K562 (cell line): ENCODE results near the gene LAMA2. TPM values are rescaled to one million over a fixed set of nuclear protein-coding genes. Genes with fewer than 3 reads are reported as not detected.

Experiments
- ATAC-seq: fragments of 200-7000 bp; cut with Tn5 transposase; 3 replicates; pipeline ENCODE4 v1.9.1; 2020; ENCODE audit warnings: moderate library complexity
- BruUV-seq: library from RNA; stranded (reverse); fragments of 400-500 nt; replicated peaks from 2 replicates; lab custom pipeline; 2021; lab: Mats Ljungman, UMichigan
- CTCF ChIA-PET: fragments of 300-600 bp; formaldehyde crosslinking; extraction: SDS; loops from one replicate; lab custom pipeline; 2021; ENCODE audit warnings: low intra/inter-chr PET ratio; lab: Yijun Ruan, JAX
- POLR2A ChIA-PET: fragments of 300-600, 350-650 bp; sonication (Branson Sonifier 250); formaldehyde crosslinking; extraction: SDS; loops from one replicate; lab custom pipeline; 2021; ENCODE audit warnings: antibody characterized with exemption, inconsistent platforms; lab: Yijun Ruan, JAX
- DNase-seq, 4 experiments: peaks; one replicate each; pipeline versions ENCODE4 v3.0.0 to v3.0.0-alpha.2; 2011 to 2018; ENCODE audit warnings: low spot score in 3 of 4, mixed read lengths in 3 of 4; ENCODE audit errors: extremely low read depth in 1 of 4
- FAIRE-seq: peaks from 2 replicates; lab custom pipeline; 2011; peaks lifted over from hg19 to GRCh38; lab: Jason Lieb, UNC
- H2AFZ ChIP-seq: 2 replicates; pipeline ENCODE4 v1.6.0; 2011; ENCODE audit warnings: low read depth, low read length, control low read depth, inconsistent platforms
- H3K27ac ChIP-seq: fragments of 200-600 bp; 3 replicates; pipeline ENCODE4 v1.8.0; 2011; ENCODE audit warnings: low read depth, mild to moderate bottlenecking, control low read depth, inconsistent platforms, low read length, moderate library complexity, mixed read lengths; ENCODE audit errors: extremely low read depth
- H3K27me3 ChIP-seq, 2 experiments: fragments of 300-600 bp in 1 of 2; 2 replicates in 1 of 2; 3 replicates in 1 of 2; pipeline versions ENCODE4 v1.6.0 to v1.8.0; 2011; ENCODE audit warnings: inconsistent platforms in 2 of 2, low read length in 2 of 2, mild to moderate bottlenecking in 1 of 2, mixed read lengths in 1 of 2, moderate library complexity in 1 of 2; ENCODE audit not compliant: control insufficient read depth in 2 of 2, insufficient read depth in 2 of 2
- H3K36me3 ChIP-seq: fragments of 300-600 bp; 3 replicates; pipeline ENCODE4 v1.8.0; 2011; ENCODE audit warnings: mild to moderate bottlenecking, low read length, inconsistent platforms; ENCODE audit not compliant: control insufficient read depth, insufficient read depth
- H3K4me1 ChIP-seq, 2 experiments: fragments of 200-600 bp in 1 of 2; replicated peaks in 1 of 2; 2 replicates in 1 of 2; 3 replicates in 1 of 2; pipeline versions ENCODE4 v1.5.1 to v1.8.0; 2011; ENCODE audit warnings: inconsistent platforms in 2 of 2, low read length in 2 of 2, mild to moderate bottlenecking in 1 of 2, mixed read lengths in 1 of 2, moderate library complexity in 1 of 2; ENCODE audit not compliant: control insufficient read depth in 2 of 2, insufficient read depth in 2 of 2
- H3K4me2 ChIP-seq: 2 replicates; pipeline ENCODE4 v1.6.1; 2011; ENCODE audit warnings: low read length, control low read depth, inconsistent platforms, mixed read lengths; ENCODE audit not compliant: insufficient read depth
- H3K4me3 ChIP-seq: fragments of 200-600 bp; sonication (generic), shearing (Covaris generic); 2 replicates; pipeline ENCODE4 v1.5.1; 2016; ENCODE audit warnings: control low read depth, inconsistent platforms
- H3K79me2 ChIP-seq: fragments of 200-600 bp; 3 replicates; pipeline ENCODE4 v1.8.0; 2011; ENCODE audit warnings: low read length, inconsistent platforms; ENCODE audit not compliant: control insufficient read depth, insufficient read depth
- H3K9ac ChIP-seq, 2 experiments: 2 replicates each; pipeline versions ENCODE4 v1.6.0 to v1.6.1; 2011; ENCODE audit warnings: low read depth in 2 of 2, low read length in 2 of 2, control low read depth in 1 of 2, inconsistent platforms in 1 of 2, mild to moderate bottlenecking in 1 of 2, mixed read lengths in 1 of 2; ENCODE audit not compliant: insufficient read depth in 1 of 2
- H3K9me1 ChIP-seq: one replicate; pipeline ENCODE4 v1.6.0; 2011; ENCODE audit warnings: inconsistent platforms, mild to moderate bottlenecking, low read length, moderate library complexity; ENCODE audit not compliant: control insufficient read depth, insufficient read depth
- H3K9me3 ChIP-seq: replicated peaks from 2 replicates; pipeline ENCODE4 v1.5.1; 2011; ENCODE audit warnings: low read depth, low read length, inconsistent platforms; ENCODE audit not compliant: control insufficient read depth, insufficient read depth
- H4K20me1 ChIP-seq: replicated peaks from 2 replicates; pipeline ENCODE4 v1.6.1; 2011; ENCODE audit warnings: low read length, inconsistent platforms, mixed read lengths; ENCODE audit not compliant: control insufficient read depth, insufficient read depth
- HDAC6 ChIP-seq: IDR thresholded peaks from 2 replicates; pipeline ENCODE4 v1.6.1; 2012; ENCODE audit warnings: low read depth, mild to moderate bottlenecking, control low read depth, inconsistent platforms, low read length, moderate library complexity
- MEF2D ChIP-seq: conservative IDR thresholded peaks from 2 replicates; pipeline ENCODE4 v1.6.1; 2016; ENCODE audit warnings: low read depth, missing genetic modification characterization, missing compliant biosample characterization
- ZNF507 ChIP-seq: conservative IDR thresholded peaks from 2 replicates; pipeline ENCODE4 v1.6.1; 2017; ENCODE audit warnings: missing genetic modification characterization, missing compliant biosample characterization
- WGBS: fragments of 100-300 bp; shearing (Covaris generic); methylation state at CpG from one replicate; pipeline ENCODE4 v1.1.6; 2016; ENCODE audit warnings: low coverage, mixed read lengths; ENCODE audit not compliant: insufficient coverage; ENCODE audit errors: missing lambda C conversion rate; 5-methylcytosine and 5-hydroxymethylcytosine counted together
- in situ Hi-C: fragments of 300-500 bp; cut with MboI; formaldehyde crosslinking; loops from 4 replicates; pipeline ENCODE4 v1.15.0; 2018; ENCODE audit warnings: inconsistent platforms, mixed read lengths
- intact Hi-C: fragments of 100-400 bp; cut with micrococcal nuclease; formaldehyde crosslinking; loops from 2 replicates; pipeline ENCODE4 v1.14.2; 2022
- polyA plus RNA-seq, 8 experiments: library from polyadenylated mRNA; depleted of rRNA in 4 of 8; stranded (reverse) in 5 of 8; unstranded in 3 of 8; fragments of >200 nt; fragmentation: Nextera tagmentation in 2 of 8; fragmentation: Illumina TruSeq in 1 of 8; extraction: Ambion mirVana in 2 of 8; extraction: Trizol in 1 of 8; gene quantifications; 2 replicates each; pipeline versions ENCODE4 v1.2.1 to v1.2.3, GENCODE V29; 2011 to 2014; ENCODE audit warnings: inconsistent platforms in 1 of 8, missing spikeins in 1 of 8
- total RNA-seq, 7 experiments: library from RNA; depleted of rRNA in 6 of 7; stranded (reverse); fragments of >200 nt in 6 of 7; fragmentation: Illumina TruSeq in 2 of 7; extraction: Trizol in 2 of 7; gene quantifications; 2 replicates each; pipeline versions ENCODE4 v1.2.1 to v1.2.3, GENCODE V29; 2011 to 2021; ENCODE audit warnings: low replicate concordance in 1 of 7
- TF ChIP-seq, protein P1 (sequence below): fragments of 450-650 bp; conservative IDR thresholded peaks from 2 replicates; pipeline ENCODE4 v1.6.1; 2016; ENCODE audit warnings: missing genetic modification characterization, low read depth, mild to moderate bottlenecking, control low read depth, missing compliant biosample characterization
- TF ChIP-seq, protein P2 (sequence below), 2 experiments: fragments of 450-650 bp in 1 of 2; sonication (generic) in 1 of 2; formaldehyde crosslinking; conservative IDR thresholded peaks; 2 replicates each; pipeline versions ENCODE4 v1.4.0 to v1.8.1; 2020 to 2022; ENCODE audit warnings: mild to moderate bottlenecking in 1 of 2, missing genetic modification reagents in 1 of 2
- TF ChIP-seq, protein P3 (sequence below): fragments of 450-650 bp; IDR thresholded peaks from one replicate; pipeline ENCODE4 v1.6.1; 2018; ENCODE audit warnings: mild to moderate bottlenecking, moderate library complexity; ENCODE audit not compliant: partially characterized antibody
- TF ChIP-seq, protein P4 (sequence below): fragments of 250-450 bp; sonication (Bioruptor Pico); IDR thresholded peaks from 2 replicates; pipeline ENCODE4 v1.4.0; 2020; ENCODE audit warnings: mild to moderate bottlenecking, moderate library complexity, borderline replicate concordance

LAMA2 gene
- total and polyA plus RNA-seq, 9 of the 15 experiments (the other 6 are each of a cell fraction or from before 2014, with no cell fraction given): 0.04 to 1.5 (median 0.36) TPM

DNA sequence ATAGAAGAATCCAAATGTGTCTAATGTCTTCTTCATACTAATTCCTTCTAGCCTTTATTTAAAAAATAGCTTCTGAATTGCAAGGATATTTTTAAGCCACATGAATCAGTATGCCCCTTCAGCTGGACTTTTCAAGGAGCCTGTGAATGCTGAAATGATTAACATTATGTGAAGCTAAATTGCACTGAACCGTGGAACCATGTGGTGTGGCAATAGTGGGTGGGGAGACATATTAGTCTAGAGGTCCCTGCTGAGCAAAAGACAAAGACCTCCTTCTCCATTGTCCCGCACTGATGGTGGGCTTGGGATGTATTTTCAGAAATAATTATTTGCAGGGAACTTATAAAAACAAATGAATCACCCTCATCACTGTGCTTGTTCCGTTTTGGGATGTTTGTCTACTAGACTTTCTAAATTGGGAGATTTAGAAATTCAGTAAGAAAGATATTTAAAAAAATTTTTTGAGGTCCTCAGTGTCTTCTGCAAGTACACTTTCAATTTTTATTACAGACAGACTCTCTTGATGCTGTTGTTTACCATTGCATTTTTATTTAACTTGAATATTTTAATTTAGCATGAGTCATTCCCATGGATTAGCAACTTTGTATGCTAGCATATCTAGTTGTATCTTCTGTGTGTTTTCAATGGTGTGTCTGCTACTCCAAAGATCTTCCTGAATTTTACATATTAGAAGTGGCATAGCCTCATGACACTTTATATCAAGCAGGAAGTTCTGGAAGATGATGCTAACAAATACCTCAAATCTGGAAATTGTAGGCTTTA, 238.1 kb downstream of the LAMA2 start (continued):
- TF ChIP-seq, protein P1, sequence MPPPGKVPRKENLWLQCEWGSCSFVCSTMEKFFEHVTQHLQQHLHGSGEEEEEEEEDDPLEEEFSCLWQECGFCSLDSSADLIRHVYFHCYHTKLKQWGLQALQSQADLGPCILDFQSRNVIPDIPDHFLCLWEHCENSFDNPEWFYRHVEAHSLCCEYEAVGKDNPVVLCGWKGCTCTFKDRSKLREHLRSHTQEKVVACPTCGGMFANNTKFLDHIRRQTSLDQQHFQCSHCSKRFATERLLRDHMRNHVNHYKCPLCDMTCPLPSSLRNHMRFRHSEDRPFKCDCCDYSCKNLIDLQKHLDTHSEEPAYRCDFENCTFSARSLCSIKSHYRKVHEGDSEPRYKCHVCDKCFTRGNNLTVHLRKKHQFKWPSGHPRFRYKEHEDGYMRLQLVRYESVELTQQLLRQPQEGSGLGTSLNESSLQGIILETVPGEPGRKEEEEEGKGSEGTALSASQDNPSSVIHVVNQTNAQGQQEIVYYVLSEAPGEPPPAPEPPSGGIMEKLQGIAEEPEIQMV (tag): no peak

DNA sequence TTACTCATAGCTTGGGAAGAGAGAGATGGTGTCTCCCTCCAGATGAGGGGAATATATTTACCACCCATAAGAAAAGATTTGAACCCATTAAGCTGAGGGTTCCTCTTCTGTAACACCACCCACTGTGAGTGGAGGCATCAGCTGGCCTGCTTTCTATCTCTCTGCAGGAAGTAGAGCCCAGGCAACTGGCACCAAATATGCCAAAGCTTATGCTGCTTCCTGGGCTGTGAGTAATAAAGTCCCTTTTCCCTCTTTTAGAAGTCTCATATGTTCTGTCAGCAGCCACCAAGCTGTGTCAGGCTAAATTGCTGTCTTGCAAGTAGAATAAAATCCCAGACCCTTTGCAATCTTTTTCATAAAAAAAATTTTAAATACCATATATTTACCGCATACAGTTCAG, 241.4 kb downstream of the LAMA2 start:
- Histone ChIP-seq H3K4me3 (no peak overlapping the region), H2AFZ (no peak overlapping the region), H3K79me2 (no peaks in the 10 kb centered on the region), H3K4me1 (no peaks in the 10 kb centered on the region), H3K27me3 (no peaks in the 10 kb centered on the region), H3K9me3 (no peaks in the 10 kb centered on the region), H3K36me3 (no peaks in the 10 kb centered on the region), H3K9ac (no peak overlapping the region), H3K27ac (no peak overlapping the region), H3K9me1 (no peaks in the 10 kb centered on the region), H3K4me2 (no peak overlapping the region), H4K20me1 (no peaks in the 10 kb centered on the region)
- ChIA-PET POLR2A (interaction anchor here (0.6 kb wide), 1 partner anchor 14 kb away, joined by 3 read pairs; no protein-coding TSS in a partner anchor), CTCF (no interaction called here)
- ATAC-seq (no peak), FAIRE-seq (no peak), DNase-seq (no peak)
- intact Hi-C loops (no loop called here), in situ Hi-C loops (no loop called here)
- no TSS peak for BruUV-seq
- TF ChIP-seq HDAC6 (no peak), ZNF507 (no peak), MEF2D (tag) (no peak)
- TF ChIP-seq, protein P2, sequence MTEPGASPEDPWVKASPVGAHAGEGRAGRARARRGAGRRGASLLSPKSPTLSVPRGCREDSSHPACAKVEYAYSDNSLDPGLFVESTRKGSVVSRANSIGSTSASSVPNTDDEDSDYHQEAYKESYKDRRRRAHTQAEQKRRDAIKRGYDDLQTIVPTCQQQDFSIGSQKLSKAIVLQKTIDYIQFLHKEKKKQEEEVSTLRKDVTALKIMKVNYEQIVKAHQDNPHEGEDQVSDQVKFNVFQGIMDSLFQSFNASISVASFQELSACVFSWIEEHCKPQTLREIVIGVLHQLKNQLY (CRISPR knock-in tag; conservative IDR thresholded peaks at IDR 0.05): no peak
- TF ChIP-seq, protein P3, sequence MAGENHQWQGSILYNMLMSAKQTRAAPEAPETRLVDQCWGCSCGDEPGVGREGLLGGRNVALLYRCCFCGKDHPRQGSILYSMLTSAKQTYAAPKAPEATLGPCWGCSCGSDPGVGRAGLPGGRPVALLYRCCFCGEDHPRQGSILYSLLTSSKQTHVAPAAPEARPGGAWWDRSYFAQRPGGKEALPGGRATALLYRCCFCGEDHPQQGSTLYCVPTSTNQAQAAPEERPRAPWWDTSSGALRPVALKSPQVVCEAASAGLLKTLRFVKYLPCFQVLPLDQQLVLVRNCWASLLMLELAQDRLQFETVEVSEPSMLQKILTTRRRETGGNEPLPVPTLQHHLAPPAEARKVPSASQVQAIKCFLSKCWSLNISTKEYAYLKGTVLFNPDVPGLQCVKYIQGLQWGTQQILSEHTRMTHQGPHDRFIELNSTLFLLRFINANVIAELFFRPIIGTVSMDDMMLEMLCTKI: no peak
- TF ChIP-seq, protein P4, sequence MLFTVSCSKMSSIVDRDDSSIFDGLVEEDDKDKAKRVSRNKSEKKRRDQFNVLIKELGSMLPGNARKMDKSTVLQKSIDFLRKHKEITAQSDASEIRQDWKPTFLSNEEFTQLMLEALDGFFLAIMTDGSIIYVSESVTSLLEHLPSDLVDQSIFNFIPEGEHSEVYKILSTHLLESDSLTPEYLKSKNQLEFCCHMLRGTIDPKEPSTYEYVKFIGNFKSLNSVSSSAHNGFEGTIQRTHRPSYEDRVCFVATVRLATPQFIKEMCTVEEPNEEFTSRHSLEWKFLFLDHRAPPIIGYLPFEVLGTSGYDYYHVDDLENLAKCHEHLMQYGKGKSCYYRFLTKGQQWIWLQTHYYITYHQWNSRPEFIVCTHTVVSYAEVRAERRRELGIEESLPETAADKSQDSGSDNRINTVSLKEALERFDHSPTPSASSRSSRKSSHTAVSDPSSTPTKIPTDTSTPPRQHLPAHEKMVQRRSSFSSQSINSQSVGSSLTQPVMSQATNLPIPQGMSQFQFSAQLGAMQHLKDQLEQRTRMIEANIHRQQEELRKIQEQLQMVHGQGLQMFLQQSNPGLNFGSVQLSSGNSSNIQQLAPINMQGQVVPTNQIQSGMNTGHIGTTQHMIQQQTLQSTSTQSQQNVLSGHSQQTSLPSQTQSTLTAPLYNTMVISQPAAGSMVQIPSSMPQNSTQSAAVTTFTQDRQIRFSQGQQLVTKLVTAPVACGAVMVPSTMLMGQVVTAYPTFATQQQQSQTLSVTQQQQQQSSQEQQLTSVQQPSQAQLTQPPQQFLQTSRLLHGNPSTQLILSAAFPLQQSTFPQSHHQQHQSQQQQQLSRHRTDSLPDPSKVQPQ: no peak
- WGBS: 0% methylated on average over 1 of the region's 1 CpG
